IPS-NIHi11 (cell line): ENCODE results near the gene ERFE.

Experiments
- DNase-seq: peaks from one replicate; pipeline ENCODE4 v3.0.0; 2012; ENCODE audit warnings: mixed read lengths, low spot score

The ERFE gene

DNA sequence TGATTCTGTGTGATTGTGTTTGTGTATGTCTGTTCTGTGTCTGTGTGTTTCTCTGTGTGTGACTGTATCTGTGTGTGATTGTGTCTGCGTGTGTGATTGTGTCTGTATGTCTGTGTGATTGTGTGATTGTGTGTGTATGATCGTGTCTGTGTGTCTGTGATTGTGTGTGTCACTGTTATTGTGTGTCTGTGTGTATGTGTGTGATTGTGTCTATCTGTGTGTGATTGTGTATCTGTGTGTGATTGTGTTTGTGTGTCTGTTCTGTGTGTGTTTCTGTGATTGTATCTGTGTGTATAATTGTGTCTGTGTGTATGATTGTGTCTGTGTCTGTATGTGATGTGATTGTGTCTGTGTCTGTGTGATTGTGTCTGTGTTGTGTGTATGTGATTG is 32.0 kb upstream of the ERFE start:
- no peak for DNase-seq

DNA sequence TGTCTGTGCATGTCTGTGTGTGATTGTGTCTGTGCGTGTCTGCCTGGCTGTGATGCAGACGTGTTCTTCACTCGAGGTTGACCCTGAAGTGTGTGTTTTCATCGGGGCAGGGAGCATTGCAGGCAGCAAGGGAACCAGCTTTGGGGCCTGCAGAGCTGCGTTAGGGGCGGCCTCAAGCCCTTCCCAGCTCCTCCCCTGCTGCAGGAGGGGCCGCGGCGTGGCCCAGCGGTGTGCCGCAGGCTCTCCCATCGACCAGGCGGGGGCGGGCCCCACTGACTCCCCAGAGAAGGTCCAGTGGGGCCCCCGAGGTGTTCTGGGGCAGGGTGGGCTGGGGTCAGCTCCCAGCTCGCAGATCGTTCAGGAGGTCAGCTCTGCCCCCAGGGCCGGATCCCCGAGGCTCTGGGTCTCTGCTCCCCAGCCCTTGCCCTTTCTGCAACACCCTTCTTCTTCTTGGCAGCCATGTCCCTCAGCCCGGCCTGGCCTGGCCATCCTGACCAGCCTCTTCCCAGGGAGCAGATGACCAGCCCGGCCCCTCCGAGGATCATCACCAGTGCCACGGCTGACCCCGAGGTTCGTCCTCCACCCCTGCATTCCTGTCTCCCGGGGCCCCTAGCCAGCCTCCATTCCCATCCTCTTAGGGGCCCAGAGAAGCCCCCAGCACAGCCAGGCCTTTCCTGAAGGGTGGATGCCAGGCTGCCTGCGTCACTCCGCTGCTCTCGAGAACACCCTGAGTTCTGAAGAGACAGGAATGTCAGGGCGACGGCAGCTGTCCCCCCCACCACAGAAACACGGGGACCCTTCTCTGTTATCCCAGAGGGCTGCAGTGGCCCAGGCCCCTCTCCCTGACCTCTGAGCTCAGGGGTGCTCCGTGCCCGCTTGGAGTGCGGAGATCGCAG is 31.4 kb upstream of the ERFE start:
- peak; percentile 72 for DNase-seq

DNA sequence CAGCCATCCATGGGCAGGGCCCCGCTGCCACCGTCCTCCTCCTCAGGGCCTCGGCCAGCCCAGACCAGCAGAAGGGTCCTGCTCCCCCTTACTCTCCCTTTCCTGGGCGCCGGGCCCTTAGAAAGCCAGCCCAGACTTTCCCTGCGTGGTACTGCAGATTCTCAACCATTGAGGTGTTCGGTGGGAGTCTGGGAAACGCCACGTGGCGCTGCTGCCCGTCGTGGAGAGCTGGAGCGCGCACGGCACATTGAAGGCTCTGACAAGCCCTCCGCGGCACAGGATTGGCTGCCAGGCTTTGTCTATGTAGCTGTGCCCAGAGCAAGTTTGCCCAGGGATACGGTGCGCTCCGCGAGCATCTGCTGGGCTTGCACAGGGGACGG is 30.7 kb upstream of the ERFE start:
- no peak for DNase-seq

DNA sequence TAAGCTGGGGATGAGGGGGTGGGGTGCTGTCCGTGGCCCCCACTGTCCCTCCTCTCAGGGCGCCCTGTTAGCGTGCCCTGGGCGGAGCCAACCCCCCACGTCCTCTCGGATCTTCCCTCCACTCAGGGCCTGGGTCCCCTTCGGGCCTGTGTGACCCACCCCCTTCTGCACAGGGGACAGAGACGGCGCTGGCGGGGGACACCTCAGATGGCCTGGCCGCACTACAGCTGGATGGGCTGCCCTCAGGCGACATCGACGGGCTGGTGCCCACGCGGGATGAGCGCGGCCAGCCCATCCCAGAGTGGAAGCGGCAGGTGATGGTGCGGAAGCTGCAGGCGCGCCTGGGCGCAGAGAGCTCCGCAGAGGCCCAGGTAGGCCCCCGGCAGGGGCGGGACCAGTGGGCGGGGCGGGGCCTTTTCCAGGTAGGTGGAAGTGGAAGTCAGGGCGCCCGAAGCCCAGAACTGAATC is 30.2 kb upstream of the ERFE start:
- peak; percentile 69 for DNase-seq

DNA sequence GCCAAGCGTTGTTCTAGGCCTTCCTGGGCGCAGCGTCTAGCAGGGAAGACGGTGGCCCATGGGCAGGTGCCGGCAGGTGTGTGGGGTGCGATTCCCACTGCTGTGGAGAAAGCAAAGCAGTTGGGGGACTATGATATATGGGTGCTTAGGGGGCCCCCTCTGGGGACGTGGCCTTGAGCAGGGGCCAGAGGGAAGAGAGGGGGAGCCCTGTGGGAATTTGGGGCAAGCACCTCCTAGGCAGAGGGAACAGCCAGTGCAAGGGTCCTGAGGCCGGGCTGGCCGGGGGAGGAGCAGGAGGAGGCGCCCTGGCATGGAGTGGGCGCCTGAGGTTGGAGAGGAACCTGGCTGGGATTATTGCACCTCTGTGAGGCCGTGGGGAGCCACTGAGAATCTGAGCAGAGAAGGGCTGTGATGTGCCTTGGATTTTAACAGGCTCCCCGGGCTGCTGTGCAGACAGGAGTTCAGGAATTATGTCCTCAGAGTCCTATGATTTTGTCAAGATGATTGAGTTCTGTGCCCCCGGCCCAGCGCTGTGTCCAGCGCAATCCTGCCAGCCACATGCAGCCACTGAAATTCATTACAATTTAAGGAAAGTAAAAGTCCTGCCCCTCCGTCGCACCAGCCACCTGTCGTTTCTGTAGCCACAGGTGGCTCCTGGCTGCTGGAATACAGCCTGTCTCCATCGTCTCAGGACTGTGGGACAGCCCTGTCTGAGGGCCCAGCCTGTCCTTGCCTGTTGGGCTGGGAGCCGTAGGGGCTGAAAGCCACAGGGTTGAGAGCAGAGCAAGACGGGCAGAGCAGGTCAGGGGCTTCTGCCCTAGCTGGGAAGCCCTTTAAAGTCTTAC is 29.4 kb upstream of the ERFE start:
- DNase-seq, result no peak

DNA sequence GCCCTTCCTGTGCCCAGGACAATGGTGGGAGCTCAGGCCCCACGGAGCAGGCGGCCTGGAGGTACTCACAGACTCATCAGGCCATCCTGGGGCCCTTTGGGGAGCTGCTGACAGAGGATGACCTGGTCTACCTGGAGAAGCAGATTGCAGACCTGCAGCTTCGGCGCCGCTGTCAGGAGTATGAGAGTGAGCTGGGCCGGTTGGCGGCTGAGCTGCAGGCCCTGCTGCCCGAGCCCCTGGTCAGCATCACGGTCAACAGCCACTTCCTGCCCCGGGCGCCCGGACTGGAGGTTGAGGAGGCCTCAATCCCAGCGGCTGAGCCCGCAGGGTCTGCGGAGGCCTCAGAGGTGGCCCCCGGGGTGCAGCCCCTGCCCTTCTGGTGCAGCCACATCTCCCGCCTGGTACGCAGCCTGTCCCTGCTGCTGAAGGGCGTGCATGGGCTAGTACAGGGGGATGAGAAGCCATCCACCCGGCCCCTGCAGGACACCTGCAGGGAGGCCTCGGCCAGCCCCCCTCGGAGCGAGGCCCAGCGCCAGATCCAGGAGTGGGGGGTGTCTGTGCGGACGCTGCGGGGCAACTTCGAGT is 28.6 kb upstream of the ERFE start:
- DNase-seq, result no peak

DNA sequence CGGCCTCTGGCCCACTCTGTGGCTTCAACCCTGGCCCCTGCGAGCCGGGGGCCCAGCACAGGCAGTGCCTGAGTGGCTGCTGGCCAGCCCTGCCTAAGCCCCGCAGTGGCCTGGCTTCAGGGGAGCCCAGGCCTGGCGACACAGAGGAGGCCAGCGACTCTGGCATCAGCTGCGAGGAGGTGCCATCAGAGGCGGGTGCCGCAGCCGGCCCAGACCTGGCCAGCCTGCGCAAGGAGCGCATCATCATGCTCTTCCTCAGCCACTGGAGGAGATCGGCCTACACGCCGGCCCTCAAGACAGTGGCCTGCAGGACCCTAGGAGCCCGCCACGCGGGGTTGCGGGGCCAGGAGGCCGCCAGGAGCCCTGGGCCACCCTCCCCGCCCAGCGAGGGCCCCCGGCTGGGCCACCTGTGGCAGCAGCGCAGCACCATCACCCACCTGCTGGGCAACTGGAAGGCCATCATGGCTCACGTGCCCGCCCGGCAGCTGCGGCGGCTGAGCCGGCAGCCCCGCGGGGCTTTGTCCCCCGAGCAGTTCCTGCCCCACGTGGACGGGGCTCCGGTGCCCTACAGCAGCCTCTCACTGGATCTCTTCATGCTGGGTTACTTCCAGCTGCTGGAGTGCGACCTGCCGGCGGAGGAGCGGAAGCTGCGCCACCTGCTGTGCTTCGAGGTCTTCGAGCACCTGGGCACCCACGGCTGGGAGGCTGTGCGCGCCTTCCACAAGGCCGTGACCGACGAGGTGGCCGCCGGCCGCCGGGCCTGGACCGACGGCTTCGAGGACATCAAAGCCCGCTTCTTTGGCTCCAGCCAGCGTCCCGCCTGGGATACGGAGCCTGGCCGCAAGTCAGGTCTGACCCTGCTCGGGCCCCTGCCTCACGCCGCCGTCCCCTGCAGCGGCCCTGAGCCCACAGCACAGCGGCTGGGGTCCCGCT is 27.8 kb upstream of the ERFE start:
- no peak for DNase-seq

DNA sequence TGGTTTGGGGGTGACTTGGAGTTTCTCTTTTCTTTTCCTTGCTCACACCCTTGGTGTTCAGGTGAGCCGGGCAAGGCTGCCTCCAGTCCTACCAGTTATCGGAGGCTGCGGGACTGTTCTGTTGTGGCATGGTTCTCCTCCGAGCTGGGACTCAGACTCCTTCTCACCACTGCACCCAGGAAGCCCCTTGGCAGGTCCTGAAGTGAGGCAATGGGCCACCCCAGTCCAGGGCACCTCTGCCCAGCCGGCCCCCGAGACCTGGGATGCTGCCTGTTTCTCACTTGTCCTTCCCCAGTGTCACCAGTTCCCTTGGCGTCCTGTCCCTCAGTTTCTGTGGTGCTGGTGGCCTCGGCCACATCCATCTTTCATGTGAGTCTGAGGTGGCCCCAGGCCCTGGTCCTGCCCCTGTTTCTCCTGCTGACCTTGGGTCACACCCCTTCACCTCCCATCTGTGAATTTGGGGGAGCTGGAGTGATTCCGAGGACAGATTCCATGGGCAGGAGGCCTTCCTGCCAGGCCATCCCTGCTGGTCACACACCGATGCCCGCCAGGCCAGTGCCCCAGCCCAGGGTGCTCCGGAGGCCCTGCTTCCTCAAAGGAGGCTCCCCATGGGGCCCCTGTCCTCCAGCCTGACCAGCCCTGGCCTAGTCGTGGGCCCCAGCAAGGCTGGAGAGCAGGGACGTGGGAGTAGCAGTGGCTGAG is 26.9 kb upstream of the ERFE start:
- DNase-seq, result no peak

DNA sequence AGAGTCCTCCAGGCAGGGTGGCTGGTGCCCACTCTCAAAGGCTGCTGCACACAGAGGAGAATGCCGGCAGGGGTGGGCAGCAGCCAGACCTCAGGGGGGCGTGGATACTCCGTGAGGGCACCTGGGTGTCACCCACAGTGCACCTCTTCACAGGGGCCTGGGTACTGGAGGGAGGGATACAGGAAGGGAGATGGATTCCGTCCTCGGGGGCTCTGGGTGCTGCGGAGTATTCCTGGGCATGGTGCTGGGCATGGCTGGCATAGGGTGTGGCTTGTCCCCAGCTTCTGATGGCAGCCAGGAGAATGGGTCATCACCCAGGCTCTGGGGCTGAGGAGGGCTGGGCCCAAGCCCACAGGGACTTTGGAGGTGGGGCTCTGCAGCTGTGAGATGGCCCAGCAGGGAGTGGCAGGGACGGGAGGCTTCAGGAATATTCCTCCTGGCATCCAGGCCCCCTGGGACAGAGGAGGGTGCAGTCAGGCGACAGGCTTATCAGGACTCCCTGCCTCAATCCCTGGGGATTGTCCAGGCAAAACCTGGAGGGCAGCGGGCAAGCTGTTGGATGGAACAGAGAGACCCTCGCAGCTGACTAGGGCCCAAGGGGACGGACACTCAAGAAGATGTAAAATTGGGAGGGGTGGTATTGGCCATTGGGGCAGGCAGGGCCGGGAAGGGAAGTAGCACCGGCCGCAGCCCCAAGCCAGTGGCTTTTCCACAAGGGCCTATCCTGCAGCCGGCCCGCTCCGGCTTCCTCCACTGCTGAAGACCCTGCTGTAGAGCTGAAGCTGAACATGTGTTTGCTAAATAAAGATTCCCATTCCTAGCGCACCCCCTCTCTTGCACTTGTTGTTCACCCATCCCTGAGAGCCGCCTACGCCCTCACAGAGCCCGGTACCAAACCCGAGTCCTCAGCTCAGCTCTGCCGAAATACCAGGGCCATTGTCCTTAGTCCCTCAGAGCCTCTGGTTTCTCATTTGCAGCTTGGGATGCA is 26.0 kb upstream of the ERFE start:
- no peak for DNase-seq

DNA sequence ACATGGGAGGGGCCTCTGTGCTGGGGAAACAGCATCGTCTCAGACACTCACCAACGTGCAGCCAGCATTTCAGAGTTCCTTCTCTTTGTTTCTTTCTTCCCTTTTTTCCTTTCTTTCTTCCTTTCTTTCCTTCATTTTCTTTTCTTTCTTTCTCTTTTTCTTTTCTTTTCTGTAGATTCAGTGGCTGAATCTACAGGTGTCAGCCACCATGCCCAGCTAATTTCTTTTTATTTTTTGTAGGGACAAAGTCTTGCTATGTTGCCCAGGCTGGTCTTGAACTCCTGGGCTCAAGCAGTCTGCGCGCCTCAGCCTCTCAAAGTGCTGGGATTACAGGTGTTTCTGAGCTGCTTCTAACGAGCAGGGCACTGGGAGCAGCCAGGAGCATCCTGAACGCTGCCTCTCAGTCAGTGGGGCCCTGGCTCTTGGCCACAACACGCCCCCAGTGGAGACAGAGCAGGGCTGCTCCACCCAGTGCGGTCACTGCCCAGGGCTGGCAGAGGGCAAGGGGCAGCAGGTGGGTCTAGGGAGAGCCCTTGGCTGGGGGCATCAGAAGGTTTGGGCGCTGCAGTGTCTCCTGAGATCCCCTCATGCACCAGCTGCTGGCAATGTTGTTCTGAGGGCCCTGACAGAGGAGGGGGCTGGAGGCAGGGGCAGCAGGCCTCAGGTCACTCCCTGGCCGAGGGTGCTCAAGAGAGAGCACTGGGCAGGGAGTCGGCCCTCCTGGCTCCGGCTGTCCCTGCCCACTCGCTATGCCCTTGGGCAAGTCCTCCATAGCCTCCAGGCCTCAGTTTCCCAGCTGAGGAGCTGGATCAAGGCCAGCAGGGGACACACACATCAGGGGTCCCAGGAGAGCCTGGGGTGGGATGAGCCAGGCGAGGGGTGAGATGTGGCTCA is 25.0 kb upstream of the ERFE start:
- no peak for DNase-seq

DNA sequence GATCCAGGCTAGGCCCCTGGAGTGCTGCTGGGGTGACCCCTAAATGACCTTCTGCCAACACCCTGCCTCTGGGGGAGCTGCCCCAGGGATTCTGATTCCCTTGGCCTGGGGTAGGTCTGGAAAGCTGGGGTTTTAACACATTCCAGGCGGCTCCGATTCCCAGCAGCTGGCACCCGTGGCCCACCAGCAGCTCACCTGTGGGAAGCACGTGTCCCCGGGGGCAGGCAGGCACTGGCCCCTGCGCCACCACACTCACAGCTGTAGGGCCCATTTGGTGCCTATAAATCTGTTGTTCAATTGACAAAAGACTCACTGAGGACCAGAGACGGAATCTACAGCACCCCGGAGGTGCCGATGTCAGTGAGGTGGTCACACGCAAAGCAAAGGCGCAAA is 24.4 kb upstream of the ERFE start:
- no peak for DNase-seq

DNA sequence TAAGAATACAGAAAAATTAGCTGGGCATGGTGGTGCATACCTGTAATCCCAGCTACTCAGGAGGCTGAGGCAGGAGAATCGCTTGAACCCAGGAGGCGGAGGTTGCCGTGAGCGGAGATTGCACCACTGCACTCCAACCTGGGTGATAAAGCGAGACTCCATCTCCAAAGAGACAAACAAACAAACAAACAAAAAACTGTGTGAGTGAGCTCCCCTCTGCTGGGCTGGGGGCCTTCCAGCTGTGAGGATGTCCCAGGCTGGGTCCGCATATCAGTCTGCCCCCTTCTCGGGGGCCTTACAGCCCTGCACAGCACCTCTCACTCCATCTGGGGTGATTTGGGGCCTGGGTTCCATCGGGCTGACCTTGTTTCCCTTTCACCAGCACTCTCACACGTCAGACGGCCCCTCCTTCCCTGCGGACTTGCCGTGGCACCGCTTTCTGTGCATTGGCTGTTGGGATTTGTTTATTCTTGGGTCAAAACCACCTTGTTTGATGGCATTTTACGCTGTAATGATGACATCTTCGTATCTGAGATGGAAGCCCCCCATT is 23.1 kb upstream of the ERFE start:
- no peak for DNase-seq

DNA sequence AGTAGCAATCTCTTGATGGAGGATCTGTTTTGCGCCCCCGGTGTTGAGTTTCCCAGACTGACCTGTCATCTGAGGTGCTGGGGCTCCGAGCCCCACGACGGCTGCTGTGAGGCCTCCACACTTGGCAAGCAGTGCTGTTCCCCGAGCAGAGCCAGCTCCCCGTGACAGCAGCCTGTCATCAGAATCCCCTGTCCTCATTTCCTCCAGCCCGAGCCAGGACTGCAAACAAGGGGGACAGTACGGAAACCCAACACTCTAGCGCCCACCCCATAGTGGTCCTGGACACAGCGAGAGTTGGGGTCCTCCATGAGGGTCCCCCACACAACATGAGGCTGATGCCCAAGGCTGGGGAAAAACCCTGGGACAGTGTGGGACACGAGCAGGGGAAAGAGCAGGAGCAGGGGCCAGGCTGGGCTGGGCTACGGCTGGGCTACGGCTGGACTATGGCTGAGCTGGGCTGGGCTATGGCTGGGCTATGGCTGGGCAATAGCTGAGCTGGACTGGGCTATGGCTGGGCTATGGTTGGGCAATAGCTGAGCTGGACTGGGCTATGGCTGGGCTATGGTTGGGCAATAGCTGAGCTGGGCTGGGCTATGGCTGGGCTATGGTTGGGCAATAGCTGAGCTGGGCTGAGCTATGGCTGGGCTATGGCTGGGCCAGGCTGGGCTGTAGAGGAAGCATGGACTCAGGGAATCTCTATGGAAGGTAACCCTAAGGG is 21.8 kb upstream of the ERFE start:
- no peak for DNase-seq

DNA sequence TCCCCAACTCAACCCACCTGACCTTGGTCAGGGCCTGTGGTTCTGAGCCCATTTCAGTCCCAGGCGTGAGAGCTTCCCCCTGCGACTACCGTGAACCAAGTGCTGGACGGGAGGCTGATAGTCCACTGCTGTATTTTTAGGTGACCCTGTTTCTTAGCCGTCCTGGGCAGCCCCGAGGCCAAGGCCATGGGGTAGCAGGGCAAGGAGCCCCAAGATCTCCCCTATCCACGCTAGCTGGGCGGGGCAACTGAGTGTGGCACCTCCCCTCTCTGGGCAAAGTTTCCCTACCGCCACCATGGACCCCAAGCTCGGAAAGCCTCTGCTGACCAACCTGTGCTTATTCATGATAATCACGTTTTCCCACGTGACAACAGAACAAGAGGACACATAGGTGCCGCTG is 20.9 kb upstream of the ERFE start:
- no peak for DNase-seq

DNA sequence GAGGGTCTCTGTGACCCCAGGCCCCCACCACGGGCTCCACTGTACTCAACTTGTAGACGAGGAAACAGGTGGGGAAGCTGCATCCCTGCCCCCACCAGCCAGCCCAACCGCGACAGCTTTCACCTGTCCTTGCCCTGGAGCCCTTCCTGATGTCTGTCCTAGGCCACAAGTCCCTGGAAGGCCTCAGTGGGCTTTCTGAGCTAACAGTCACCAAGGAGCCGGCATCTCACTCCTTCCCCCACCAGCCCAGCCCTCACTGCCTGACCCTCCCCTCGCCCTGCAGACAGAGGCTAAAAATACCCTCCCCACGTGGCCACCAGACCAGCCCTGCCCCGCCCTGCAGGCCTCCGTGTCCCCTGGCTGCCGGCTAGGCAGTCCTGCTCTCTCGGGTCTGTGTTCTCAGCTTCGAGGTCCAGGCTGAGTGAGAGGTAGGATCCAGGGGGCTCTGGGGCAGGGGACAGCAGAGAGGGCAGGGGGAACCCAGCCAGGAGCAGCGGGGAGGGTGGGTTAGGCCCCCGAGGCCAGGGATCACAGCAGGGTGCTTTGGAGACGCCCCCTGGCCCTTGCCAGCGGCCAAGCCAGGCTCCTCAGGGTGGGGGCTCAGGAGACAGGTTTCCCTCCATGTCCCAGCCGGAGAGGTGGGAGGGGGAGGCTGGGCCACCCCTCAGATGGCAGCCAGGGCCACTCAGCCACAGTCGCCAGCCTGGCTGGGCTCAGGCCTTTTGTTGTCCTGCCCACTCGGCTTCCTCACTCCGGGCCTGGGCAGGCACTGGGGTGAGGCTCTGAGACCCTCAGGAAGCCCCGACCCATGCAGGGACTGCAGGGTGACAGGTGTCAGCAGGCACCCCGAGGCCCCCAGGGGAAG is 20.2 kb upstream of the ERFE start, which contains the start of gene KLHL30:
Gene KLHL30 (plus strand): TSS at position 338 of the 865 bp plus-strand sequence. CDS start 2,087 bp downstream, outside the sequence.
- no peak for DNase-seq

DNA sequence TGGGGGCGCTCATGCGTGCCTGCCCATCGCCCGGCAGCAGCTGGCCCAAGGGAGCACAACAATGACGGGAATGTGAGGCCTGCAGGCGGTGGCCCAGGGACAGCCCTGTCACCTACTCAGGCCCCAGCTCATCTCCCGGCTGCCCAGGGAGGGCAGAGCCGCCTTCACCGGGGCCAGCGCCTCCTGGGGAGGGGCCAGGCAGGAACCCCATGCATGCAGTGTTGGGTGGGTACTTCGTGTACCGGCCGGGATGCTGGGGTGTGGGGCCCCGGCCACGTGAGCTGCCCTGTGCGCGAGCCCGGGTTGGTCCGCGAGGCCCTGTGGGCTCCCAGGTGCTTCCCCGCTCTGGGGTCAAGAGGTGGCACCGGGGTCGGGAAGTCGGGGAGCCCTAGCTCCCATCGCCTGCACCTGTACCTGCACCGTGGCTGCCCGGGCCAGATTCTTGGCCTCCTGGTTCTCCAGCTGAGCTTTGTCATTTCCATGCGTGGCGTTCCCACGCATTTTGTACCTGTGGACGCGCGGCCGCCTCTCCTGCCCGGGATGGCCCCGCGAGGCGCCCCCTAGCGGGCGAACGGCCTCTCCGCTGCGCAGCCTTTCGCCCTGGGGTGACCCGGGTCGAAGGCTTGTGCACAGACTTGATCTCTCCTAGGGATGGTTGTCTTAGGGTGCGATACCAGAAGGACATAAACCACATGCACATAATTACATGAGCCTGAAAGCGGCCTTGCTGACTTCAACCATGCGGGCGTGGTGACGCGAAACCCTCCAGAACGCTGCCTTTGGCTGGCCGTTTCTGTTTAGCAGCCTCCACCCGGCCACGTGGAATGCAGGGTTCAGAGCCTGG is 19.4 kb upstream of the ERFE start:
- peak; percentile 83 for DNase-seq
